GM23338 (cell line): ENCODE measurements around the gene DMD. TPM values are rescaled to one million over a fixed set of nuclear protein-coding genes. Genes with fewer than 3 reads are reported as not detected.

ENCODE experiments used
- ATAC-seq: fragments of 200-7000 bp; cut with Tn5 transposase; 3 replicates; pipeline ENCODE4 v1.9.1; 2020
- DNase-seq: peaks from one replicate; pipeline ENCODE4 v3.0.0-alpha.2; 2015; ENCODE audit warnings: low spot score
- H2AFZ ChIP-seq: fragments of 200-600 bp; sonication (generic); 2 replicates; pipeline ENCODE4 v1.8.0; 2016; ENCODE audit warnings: antibody characterized with exemption, mild to moderate bottlenecking, moderate library complexity
- H3F3A ChIP-seq: fragments of 200-600 bp; sonication (generic); replicated peaks from 2 replicates; pipeline ENCODE4 v1.8.0; 2017; ENCODE audit warnings: antibody characterized with exemption, mixed run types, low read depth
- H3K27ac ChIP-seq: fragments of 200-600 bp; sonication (generic); 2 replicates; pipeline ENCODE4 v1.6.1; 2016; ENCODE audit warnings: low read depth
- H3K27me3 ChIP-seq: fragments of 200-600 bp; sonication (generic); 2 replicates; pipeline ENCODE4 v1.8.0; 2016; ENCODE audit warnings: mild to moderate bottlenecking, mixed run types, moderate library complexity; ENCODE audit not compliant: insufficient read depth
- H3K36me3 ChIP-seq: fragments of 200-600 bp; sonication (generic); 2 replicates; pipeline ENCODE4 v1.8.0; 2016; ENCODE audit warnings: mild to moderate bottlenecking; ENCODE audit not compliant: insufficient read depth
- H3K4me1 ChIP-seq: fragments of 200-600 bp; sonication (generic); 2 replicates; pipeline ENCODE4 v1.8.0; 2016; ENCODE audit warnings: mild to moderate bottlenecking, moderate library complexity; ENCODE audit not compliant: insufficient read depth
- H3K4me2 ChIP-seq: fragments of 200-600 bp; sonication (generic); 2 replicates; pipeline ENCODE4 v1.7.1; 2017; ENCODE audit warnings: mixed run types
- H3K4me3 ChIP-seq: fragments of 200-600 bp; sonication (generic); 2 replicates; pipeline ENCODE4 v1.6.1; 2016; ENCODE audit warnings: mixed run types
- H3K79me2 ChIP-seq: fragments of 200-600 bp; sonication (generic); replicated peaks from 2 replicates; pipeline ENCODE4 v1.8.0; 2017; ENCODE audit warnings: mild to moderate bottlenecking; ENCODE audit not compliant: insufficient read depth
- H3K9me2 ChIP-seq: fragments of 200-600 bp; sonication (generic); 2 replicates; pipeline ENCODE4 v1.8.0; 2017; ENCODE audit not compliant: insufficient read depth
- H4K20me1 ChIP-seq: fragments of 200-600 bp; sonication (generic); replicated peaks from 2 replicates; pipeline ENCODE4 v1.8.0; 2017; ENCODE audit warnings: mild to moderate bottlenecking; ENCODE audit not compliant: insufficient read depth
- H3K27ac Mint-ChIP-seq: 2 replicates; pipeline ENCODE4 v1.8.0; 2020; ENCODE audit warnings: inconsistent platforms, mild to moderate bottlenecking, moderate library complexity, mixed read lengths
- H3K27me3 Mint-ChIP-seq: 3 replicates; pipeline ENCODE4 v1.8.0; 2022; ENCODE audit warnings: low read depth, mild to moderate bottlenecking, moderate library complexity, mixed read lengths, inconsistent platforms; ENCODE audit not compliant: insufficient read depth, poor library complexity
- H3K36me3 Mint-ChIP-seq: 3 replicates; pipeline ENCODE4 v1.8.0; 2021; ENCODE audit warnings: low read depth, mild to moderate bottlenecking, inconsistent platforms, moderate library complexity, mixed read lengths
- H3K4me1 Mint-ChIP-seq: 3 replicates; pipeline ENCODE4 v1.8.0; 2020; ENCODE audit warnings: mild to moderate bottlenecking, inconsistent platforms, mixed read lengths
- H3K4me3 Mint-ChIP-seq: 3 replicates; pipeline ENCODE4 v1.8.0; 2021; ENCODE audit warnings: moderate library complexity, mild to moderate bottlenecking, inconsistent platforms, mixed read lengths
- H3K9me3 Mint-ChIP-seq: 3 replicates; pipeline ENCODE4 v1.8.0; 2020; ENCODE audit warnings: moderate library complexity, mild to moderate bottlenecking, inconsistent platforms, mixed read lengths
- CREB1 ChIP-seq: fragments of 250-450 bp; sonication (Bioruptor Pico); IDR thresholded peaks from 2 replicates; pipeline ENCODE4 v1.5.0; 2020; ENCODE audit warnings: low read depth, mild to moderate bottlenecking, moderate library complexity
- EZH2 ChIP-seq: fragments of 200-600 bp; sonication (generic); IDR thresholded peaks from one replicate; pipeline ENCODE4 v1.8.0; 2017; ENCODE audit warnings: antibody characterized with exemption, mild to moderate bottlenecking, low read depth; ENCODE audit not compliant: unreplicated experiment
- EZH2phosphoT487 ChIP-seq: fragments of 200-600 bp; sonication (generic); IDR thresholded peaks from one replicate; pipeline ENCODE4 v1.8.1; 2018; ENCODE audit warnings: antibody characterized with exemption; ENCODE audit not compliant: unreplicated experiment
- JUNB ChIP-seq: IDR thresholded peaks from one replicate; pipeline ENCODE4 v1.6.1; 2016; ENCODE audit warnings: antibody characterized with exemption; ENCODE audit not compliant: unreplicated experiment
- NANOG ChIP-seq: IDR thresholded peaks from 2 replicates; pipeline ENCODE4 v1.6.1; 2016; ENCODE audit warnings: antibody characterized with exemption, borderline replicate concordance
- POLR2AphosphoS5 ChIP-seq: IDR thresholded peaks from 2 replicates; pipeline ENCODE4 v1.6.1; 2016; ENCODE audit warnings: antibody characterized with exemption, low read depth
- STAT1 ChIP-seq: IDR thresholded peaks from one replicate; pipeline ENCODE4 v1.6.1; 2016; ENCODE audit warnings: antibody characterized with exemption; ENCODE audit not compliant: unreplicated experiment
- ZNF114 ChIP-seq: fragments of 250-450 bp; sonication (Bioruptor Pico); IDR thresholded peaks from 2 replicates; pipeline ENCODE4 v1.5.0; 2020; ENCODE audit warnings: mild to moderate bottlenecking, moderate library complexity
- ZNF331 ChIP-seq: fragments of 250-450 bp; sonication (Bioruptor Pico); IDR thresholded peaks from 2 replicates; pipeline ENCODE4 v1.5.0; 2020; ENCODE audit warnings: low read depth, mild to moderate bottlenecking, moderate library complexity
- polyA plus RNA-seq: library from polyadenylated mRNA; unstranded; fragments of >200 nt; fragmentation: Nextera tagmentation; extraction: Ambion mirVana; gene quantifications from 2 replicates; pipeline ENCODE4 v1.2.1, GENCODE V29; 2016
- total RNA-seq: library from RNA; depleted of rRNA; stranded (reverse); fragments of >200 nt; shearing (Covaris generic); gene quantifications from 2 replicates; pipeline ENCODE4 v1.2.3, GENCODE V29; 2014
- TF ChIP-seq, protein P1 (sequence below): IDR thresholded peaks from one replicate; pipeline ENCODE4 v1.6.1; 2018; ENCODE audit warnings: antibody characterized with exemption; ENCODE audit not compliant: unreplicated experiment
- TF ChIP-seq, protein P2 (sequence below): fragments of 250-450 bp; sonication (Bioruptor Pico); IDR thresholded peaks from 2 replicates; pipeline ENCODE4 v1.5.0; 2020; ENCODE audit warnings: mild to moderate bottlenecking, moderate library complexity
- TF ChIP-seq, protein P3 (sequence below), 2 experiments: fragments of 200-600 bp in 1 of 2; sonication (generic) in 1 of 2; conservative IDR thresholded peaks; 2 replicates each; pipeline versions ENCODE4 v1.5.1 to v1.6.1; 2016 to 2017; ENCODE audit warnings: antibody characterized with exemption in 2 of 2, low read depth in 2 of 2, mild to moderate bottlenecking in 2 of 2, moderate library complexity in 1 of 2
- TF ChIP-seq, protein P4 (sequence below): IDR thresholded peaks from 2 replicates; pipeline ENCODE4 v1.6.1; 2016; ENCODE audit warnings: antibody characterized with exemption

Gene DMD
- total and polyA plus RNA-seq, 2 experiments from 2014 or later, result 4.5 to 7.6 TPM

DNA sequence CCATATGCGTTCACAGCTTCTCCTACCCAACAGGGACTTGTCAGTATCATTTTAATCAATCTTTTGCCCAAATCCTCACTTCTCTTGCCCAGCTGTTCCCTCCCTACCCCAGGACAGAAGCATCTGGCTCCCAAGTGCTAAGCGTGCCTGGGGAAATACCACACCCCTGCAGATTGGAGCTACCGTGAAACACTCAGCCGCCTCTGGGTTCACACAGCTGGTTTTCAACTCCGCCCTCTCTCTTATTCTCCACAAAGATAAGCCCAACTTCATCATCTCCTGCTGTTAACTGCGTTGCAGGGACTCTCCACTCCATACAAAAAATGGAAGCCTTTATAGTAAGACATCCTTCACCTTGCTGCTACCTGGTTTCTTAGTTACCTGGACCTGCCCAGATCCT, 1992.2 kb downstream of the DMD start:
- Histone ChIP-seq H3F3A (no peaks in the 10 kb centered on the region), H3K79me2 (no peaks in the 10 kb centered on the region), H3K27me3 (no peaks in the 10 kb centered on the region), H3K27ac (no peak overlapping the region), H4K20me1 (no peaks in the 10 kb centered on the region), H3K4me2 (no peak overlapping the region), H3K4me1 (no peaks in the 10 kb centered on the region), H3K9me2 (no peaks in the 10 kb centered on the region), H2AFZ (no peak overlapping the region), H3K4me3 (no peak overlapping the region), H3K36me3 (no peaks in the 10 kb centered on the region)
- DNase-seq, result no peak
- H3K27ac Mint-ChIP-seq, result no peak overlapping the region
- no peaks in the 10 kb centered on the region for H3K9me3 Mint-ChIP-seq
- H3K27me3 Mint-ChIP-seq, result no peaks in the 10 kb centered on the region
- H3K36me3 Mint-ChIP-seq, result no peaks in the 10 kb centered on the region
- ATAC-seq, result no peak
- no peak overlapping the region for H3K4me3 Mint-ChIP-seq
- H3K4me1 Mint-ChIP-seq, result no peaks in the 10 kb centered on the region
- TF ChIP-seq ZNF331 (CRISPR knock-in tag) (no peak), EZH2 (no peak), CREB1 (CRISPR knock-in tag) (no peak), EZH2phosphoT487 (no peak), JUNB (no peak), POLR2AphosphoS5 (no peak), STAT1 (no peak), ZNF114 (CRISPR knock-in tag) (no peak), NANOG (no peak)
- TF ChIP-seq, protein P1, sequence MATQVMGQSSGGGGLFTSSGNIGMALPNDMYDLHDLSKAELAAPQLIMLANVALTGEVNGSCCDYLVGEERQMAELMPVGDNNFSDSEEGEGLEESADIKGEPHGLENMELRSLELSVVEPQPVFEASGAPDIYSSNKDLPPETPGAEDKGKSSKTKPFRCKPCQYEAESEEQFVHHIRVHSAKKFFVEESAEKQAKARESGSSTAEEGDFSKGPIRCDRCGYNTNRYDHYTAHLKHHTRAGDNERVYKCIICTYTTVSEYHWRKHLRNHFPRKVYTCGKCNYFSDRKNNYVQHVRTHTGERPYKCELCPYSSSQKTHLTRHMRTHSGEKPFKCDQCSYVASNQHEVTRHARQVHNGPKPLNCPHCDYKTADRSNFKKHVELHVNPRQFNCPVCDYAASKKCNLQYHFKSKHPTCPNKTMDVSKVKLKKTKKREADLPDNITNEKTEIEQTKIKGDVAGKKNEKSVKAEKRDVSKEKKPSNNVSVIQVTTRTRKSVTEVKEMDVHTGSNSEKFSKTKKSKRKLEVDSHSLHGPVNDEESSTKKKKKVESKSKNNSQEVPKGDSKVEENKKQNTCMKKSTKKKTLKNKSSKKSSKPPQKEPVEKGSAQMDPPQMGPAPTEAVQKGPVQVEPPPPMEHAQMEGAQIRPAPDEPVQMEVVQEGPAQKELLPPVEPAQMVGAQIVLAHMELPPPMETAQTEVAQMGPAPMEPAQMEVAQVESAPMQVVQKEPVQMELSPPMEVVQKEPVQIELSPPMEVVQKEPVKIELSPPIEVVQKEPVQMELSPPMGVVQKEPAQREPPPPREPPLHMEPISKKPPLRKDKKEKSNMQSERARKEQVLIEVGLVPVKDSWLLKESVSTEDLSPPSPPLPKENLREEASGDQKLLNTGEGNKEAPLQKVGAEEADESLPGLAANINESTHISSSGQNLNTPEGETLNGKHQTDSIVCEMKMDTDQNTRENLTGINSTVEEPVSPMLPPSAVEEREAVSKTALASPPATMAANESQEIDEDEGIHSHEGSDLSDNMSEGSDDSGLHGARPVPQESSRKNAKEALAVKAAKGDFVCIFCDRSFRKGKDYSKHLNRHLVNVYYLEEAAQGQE, result no peak
- TF ChIP-seq, protein P2, sequence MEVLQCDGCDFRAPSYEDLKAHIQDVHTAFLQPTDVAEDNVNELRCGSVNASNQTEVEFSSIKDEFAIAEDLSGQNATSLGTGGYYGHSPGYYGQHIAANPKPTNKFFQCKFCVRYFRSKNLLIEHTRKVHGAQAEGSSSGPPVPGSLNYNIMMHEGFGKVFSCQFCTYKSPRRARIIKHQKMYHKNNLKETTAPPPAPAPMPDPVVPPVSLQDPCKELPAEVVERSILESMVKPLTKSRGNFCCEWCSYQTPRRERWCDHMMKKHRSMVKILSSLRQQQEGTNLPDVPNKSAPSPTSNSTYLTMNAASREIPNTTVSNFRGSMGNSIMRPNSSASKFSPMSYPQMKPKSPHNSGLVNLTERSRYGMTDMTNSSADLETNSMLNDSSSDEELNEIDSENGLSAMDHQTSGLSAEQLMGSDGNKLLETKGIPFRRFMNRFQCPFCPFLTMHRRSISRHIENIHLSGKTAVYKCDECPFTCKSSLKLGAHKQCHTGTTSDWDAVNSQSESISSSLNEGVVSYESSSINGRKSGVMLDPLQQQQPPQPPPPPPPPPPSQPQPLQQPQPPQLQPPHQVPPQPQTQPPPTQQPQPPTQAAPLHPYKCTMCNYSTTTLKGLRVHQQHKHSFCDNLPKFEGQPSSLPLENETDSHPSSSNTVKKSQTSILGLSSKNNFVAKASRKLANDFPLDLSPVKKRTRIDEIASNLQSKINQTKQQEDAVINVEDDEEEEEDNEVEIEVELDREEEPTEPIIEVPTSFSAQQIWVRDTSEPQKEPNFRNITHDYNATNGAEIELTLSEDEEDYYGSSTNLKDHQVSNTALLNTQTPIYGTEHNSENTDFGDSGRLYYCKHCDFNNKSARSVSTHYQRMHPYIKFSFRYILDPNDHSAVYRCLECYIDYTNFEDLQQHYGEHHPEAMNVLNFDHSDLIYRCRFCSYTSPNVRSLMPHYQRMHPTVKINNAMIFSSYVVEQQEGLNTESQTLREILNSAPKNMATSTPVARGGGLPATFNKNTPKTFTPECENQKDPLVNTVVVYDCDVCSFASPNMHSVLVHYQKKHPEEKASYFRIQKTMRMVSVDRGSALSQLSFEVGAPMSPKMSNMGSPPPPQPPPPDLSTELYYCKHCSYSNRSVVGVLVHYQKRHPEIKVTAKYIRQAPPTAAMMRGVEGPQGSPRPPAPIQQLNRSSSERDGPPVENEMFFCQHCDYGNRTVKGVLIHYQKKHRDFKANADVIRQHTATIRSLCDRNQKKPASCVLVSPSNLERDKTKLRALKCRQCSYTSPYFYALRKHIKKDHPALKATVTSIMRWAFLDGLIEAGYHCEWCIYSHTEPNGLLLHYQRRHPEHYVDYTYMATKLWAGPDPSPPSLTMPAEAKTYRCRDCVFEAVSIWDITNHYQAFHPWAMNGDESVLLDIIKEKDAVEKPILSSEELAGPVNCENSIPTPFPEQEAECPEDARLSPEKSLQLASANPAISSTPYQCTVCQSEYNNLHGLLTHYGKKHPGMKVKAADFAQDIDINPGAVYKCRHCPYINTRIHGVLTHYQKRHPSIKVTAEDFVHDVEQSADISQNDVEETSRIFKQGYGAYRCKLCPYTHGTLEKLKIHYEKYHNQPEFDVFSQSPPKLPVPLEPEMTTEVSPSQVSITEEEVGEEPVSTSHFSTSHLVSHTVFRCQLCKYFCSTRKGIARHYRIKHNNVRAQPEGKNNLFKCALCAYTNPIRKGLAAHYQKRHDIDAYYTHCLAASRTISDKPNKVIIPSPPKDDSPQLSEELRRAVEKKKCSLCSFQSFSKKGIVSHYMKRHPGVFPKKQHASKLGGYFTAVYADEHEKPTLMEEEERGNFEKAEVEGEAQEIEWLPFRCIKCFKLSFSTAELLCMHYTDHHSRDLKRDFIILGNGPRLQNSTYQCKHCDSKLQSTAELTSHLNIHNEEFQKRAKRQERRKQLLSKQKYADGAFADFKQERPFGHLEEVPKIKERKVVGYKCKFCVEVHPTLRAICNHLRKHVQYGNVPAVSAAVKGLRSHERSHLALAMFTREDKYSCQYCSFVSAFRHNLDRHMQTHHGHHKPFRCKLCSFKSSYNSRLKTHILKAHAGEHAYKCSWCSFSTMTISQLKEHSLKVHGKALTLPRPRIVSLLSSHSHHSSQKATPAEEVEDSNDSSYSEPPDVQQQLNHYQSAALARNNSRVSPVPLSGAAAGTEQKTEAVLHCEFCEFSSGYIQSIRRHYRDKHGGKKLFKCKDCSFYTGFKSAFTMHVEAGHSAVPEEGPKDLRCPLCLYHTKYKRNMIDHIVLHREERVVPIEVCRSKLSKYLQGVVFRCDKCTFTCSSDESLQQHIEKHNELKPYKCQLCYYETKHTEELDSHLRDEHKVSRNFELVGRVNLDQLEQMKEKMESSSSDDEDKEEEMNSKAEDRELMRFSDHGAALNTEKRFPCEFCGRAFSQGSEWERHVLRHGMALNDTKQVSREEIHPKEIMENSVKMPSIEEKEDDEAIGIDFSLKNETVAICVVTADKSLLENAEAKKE (CRISPR knock-in tag), result no peak
- TF ChIP-seq, protein P3, sequence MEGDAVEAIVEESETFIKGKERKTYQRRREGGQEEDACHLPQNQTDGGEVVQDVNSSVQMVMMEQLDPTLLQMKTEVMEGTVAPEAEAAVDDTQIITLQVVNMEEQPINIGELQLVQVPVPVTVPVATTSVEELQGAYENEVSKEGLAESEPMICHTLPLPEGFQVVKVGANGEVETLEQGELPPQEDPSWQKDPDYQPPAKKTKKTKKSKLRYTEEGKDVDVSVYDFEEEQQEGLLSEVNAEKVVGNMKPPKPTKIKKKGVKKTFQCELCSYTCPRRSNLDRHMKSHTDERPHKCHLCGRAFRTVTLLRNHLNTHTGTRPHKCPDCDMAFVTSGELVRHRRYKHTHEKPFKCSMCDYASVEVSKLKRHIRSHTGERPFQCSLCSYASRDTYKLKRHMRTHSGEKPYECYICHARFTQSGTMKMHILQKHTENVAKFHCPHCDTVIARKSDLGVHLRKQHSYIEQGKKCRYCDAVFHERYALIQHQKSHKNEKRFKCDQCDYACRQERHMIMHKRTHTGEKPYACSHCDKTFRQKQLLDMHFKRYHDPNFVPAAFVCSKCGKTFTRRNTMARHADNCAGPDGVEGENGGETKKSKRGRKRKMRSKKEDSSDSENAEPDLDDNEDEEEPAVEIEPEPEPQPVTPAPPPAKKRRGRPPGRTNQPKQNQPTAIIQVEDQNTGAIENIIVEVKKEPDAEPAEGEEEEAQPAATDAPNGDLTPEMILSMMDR (conservative IDR thresholded peaks at IDR 0.05; ENCODE audit: low read depth in 2 of 2), result no peak
- TF ChIP-seq, protein P4, sequence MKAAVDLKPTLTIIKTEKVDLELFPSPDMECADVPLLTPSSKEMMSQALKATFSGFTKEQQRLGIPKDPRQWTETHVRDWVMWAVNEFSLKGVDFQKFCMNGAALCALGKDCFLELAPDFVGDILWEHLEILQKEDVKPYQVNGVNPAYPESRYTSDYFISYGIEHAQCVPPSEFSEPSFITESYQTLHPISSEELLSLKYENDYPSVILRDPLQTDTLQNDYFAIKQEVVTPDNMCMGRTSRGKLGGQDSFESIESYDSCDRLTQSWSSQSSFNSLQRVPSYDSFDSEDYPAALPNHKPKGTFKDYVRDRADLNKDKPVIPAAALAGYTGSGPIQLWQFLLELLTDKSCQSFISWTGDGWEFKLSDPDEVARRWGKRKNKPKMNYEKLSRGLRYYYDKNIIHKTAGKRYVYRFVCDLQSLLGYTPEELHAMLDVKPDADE, result no peak
